Right hindlimb (tissue), 1 donor: ENCODE data around the gene NTN5.

Experiments used
- DNase-seq: peaks from one replicate; pipeline ENCODE4 v3.0.0-alpha.2; 2018

The NTN5 gene

DNA sequence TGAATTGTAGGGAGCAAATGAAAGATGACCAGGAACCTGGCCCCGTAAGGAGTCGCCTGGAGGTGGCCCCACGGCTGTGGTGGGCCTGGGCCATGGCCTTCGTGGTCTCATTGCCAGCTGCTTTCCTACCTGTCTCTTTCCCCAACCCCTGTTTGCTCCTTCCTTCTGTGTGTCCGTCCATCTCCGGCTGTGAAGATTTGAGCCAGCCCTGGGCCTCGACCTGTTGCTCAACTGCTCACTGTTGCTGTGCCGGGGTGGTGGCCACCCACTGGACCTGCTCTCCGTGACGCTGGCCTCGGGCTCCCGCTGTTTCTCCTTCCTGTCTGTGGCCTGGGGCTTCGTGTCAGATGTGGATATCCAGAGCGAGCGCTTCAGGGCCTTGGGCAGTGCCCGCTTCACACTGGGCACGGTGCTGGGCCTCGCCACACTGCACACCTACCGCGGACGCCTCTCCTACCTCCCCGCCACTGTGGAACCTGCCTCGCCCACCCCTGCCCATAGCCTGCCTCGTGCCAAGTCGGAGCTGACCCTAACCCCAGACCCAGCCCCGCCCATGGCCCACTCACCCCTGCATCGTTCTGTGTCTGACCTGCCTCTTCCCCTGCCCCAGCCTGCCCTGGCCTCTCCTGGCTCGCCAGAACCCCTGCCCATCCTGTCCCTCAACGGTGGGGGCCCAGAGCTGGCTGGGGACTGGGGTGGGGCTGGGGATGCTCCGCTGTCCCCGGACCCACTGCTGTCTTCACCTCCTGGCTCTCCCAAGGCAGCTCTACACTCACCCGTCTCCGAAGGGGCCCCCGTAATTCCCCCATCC is 44.1 kb downstream of the NTN5 start:
- DNase-seq: peak; percentile 37

DNA sequence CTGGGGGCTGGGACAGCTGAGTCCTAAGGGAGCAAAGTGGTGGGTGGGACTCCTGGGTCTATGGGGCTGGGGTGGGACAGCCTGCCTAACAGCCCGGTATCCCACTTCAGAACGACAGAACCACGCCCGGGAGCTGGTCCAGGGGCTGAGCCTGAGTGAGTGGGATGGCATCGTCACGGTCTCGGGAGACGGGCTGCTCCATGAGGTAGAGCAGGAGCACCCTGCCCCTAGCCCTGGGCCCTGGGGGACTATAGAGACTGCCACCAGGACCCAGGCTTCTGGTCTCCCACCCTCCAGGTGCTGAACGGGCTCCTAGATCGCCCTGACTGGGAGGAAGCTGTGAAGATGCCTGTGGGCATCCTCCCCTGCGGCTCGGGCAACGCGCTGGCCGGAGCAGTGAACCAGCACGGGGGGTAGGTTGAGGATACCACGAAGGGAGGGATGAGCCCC is 44.9 kb downstream of the NTN5 start:
- DNase-seq: peak; percentile 22

DNA sequence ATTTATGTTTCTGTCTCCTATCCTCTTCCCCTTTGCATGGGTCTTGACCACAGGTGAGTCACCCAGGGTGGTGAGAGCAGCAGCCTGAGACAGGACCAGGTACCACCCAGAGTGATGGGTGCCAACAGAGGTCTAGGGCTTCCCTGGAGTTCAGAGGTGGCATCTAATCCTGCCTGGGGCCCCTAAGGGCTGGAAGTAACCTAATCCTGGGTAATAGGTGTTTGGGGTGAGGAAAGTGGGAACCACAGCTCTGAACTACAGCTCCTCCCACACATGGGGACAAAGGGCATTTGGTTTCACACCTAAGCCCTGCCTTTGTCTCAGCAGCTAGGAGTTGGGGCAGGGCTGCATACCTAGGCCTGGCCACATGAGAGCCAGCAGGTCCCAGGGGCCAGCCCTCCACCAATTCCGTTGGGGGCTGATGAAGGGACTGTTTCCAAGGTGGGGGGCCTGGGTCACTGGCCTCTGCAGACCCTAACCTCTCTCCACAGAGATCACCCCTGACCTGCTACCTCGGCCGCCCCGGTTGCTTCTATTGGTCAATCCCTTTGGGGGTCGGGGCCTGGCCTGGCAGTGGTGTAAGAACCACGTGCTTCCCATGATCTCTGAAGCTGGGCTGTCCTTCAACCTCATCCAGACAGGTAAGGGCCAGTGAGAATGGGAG is 45.5 kb downstream of the NTN5 start:
- DNase-seq: peak; percentile 35

DNA sequence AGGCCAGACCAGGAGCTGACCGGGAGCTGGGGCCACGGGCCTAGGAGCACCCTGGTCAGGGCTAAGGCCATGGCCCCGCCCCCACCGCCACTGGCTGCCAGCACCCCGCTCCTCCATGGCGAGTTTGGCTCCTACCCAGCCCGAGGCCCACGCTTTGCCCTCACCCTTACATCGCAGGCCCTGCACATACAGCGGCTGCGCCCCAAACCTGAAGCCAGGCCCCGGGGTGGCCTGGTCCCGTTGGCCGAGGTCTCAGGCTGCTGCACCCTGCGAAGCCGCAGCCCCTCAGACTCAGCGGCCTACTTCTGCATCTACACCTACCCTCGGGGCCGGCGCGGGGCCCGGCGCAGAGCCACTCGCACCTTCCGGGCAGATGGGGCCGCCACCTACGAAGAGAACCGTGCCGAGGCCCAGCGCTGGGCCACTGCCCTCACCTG is 46.9 kb downstream of the NTN5 start:
- DNase-seq: peak; percentile 36

DNA sequence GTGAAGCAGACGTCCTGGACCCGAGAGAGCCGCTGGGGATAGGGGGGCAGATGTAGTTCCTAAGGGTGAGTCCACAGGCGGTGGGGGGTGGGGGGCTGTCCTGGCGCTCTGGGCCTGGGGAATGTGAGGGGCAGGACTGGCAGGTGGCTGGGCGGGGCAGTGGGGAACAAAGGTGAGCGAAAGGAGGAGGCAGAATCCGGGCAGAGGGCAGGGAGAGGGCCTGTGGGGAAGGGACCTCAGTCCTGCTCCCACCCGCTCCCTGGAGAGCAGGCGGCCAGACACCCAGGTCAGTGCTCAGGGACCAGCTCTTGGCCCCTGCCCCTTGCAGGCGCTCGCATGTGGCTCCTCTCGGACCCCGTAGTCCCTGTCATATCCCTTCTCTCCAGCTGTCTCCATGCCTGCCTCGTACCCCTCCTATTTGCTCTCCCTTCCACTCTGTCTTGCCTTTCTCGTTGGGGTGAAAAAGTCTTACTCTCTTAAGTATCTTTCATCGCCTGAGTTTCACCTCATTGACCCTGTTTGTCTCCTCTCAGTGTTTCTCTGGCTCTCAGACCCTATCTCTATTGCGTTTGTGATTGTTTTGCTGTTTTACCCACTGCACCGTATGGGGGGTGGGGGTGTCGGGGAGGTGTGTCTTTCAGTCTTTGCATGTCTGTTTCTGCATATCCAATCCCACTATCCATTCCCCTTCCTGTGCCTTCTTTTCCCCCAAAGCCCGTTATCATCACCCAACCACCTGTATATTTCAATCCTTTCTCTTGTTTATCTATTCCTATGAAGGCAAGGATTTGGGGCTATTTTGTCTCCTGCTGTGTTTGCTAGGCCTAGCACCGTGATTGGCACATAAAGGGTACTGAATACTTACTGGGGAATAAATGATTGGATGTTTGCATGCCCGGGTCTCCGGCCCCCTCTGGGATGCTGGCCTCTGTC is 47.8 kb downstream of the NTN5 start:
- DNase-seq: peak; percentile 27

DNA sequence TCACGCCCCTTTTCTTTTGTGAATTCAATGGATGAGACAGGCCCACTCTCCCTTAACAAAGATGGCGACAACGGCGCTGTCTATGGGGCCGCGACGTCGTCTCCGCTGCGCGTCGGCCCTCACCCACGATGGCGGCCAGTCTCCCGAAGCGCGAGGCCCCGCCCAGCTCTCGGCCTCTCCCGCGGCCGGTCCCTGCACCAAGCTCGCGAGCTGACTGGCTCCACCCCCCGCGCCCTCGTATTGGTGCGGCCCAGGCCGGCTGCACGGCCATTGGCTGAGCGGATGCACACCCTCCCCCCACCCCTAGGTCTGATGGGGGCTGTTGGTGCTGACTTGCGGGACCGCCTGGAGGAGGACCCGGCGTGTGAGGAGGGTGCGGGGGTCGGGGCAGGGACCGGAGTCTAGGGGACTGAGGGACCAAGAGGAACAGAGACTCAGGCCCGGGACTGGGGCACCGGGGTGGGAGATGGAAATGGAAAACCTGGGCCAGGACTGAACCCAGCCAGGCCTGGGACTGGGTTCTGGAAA is 48.7 kb downstream of the NTN5 start:
- DNase-seq: peak; percentile 99

DNA sequence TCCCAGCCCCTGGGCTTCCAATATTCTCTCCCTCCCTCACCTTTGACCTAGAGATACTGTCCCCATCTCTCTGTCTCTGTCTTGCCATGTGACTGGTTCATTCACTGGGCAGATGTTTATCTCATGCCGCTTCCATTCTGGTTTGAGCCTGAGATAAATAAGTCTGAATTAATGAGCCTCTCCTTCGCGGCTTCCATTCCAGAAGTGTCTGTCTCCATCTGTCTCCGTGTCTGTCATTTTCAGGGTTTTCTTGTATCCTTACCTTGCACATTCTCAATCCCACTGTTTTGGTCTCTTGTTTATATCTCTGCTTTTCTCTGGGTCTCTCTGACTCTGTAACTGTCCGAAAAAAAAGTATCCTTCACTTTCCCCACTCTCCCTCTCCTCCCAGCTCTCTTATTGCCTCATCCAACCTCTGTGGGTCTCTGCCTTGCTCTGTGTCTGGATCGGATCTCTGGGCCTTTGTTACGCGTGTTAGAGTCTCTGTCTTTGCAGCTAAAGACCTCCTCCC is 49.2 kb downstream of the NTN5 start:
- DNase-seq: no peak

DNA sequence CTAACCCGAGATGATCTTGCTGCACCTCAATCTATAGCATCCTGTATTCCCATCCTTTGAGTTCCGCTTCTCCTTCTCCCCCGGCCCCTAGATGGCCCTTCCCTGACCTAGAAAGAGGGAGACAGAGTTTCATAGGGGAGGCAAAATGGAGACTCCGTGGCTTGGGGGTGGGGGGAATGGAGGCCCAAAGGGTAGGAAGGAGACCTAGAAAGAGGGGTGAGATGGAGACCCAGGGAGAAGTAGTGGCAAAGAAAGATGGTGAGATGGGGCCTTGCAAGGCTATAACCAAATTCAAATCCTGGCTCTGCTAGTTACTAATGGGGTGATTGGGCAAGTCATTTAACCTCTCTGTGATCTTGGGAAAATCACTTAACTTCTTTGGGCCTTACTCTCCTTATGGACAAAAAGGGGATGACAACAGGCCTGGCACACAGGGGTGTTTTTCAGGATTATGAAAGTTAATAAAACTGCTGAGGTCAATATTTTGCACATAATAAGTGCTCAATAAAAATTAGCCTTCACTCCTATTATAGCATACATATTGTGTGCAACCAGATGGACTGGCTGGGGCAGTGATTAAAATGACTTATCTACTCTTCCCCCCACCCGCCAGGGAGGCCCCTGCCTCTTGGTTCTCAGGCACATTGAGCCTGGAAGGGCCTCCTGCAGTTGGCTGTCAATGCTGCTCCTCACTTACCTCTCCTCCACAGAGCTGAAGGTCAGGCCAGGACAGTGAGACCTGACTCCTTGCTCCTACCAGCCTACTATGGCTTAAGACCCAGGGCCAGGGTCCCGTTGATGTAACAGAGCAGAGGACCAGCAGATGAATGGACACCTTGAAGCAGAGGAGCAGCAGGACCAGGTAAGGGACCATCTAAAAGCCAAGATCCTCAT is 52.9 kb downstream of the NTN5 start:
- peak; percentile 22 for DNase-seq

DNA sequence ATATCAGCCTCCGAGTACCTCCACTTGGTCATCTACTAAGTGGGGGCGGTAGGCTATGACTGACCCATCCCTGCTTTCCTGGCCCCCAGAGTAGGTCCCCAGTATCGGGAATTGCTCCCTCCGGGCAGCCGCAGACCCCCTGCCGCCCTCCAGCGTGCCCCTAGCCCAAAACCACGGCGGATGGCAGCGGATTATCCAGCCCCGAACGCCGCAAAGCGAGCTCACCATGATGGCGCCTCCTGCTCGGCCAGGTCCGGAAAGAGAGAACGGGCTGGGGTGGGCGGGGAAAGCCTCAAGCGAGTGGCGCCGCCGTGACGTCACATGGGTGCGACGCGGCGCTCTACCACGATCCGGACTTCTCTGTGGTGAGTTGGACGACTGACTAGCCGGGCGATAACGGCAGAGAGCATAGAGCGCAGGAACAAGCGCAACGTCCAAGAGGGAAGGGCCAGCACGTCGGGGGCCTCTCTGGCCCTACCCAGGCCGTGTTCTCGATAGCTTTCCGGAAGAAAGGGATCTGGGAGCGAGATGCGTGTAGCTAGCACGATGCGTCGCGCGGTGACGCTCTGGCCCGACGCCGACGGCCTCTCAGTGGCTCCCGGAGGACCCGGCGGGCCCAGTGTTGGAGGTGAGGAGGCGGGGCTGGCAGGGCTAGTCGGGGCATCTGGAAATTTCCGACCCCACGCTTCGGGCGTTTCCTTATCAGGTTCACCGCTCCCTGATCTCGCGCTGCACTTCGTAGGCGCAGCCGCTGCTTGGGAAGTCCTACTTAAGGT is 53.7 kb downstream of the NTN5 start, which contains the start of the genes RPL18 and SPHK2:
RPL18 (minus strand) TSS at position 263 of the 776 bp plus-strand sequence; CDS start at position 228, 35 bp downstream.
SPHK2 (plus strand) TSS at position 591 of the 776 bp plus-strand sequence. CDS start 1,009 bp downstream, outside the sequence.
- peak; percentile 99 for DNase-seq

DNA sequence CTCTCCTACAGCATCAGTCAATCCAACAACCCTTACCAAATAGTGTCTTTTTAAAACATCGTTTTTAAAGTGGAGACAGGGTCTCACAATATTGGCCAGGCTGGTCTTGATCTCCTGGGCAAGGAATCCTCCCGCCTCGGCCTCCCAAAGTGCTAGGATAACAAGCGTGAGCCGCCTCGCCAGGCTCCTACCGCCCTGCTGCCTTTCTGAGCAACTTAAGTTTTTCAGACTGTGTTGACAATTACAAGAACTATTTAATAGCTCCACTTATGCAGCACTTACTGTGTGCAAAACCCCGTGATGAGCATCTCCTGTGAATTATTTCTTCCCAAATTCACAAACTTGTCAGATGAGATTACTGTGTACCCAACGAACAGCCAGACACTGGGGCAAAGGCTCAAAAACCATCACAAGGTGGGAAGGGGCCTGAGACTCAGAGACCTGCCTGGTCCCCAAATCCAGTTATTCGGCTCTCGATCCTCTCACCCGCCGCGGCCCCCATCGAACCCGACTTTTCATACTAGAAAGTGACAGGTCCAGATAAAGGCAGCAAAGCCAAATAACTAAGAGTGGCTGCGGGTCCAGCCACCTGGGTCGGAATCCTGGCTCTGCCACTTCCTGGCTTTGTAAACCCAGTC is 54.4 kb downstream of the NTN5 start:
- no peak for DNase-seq

DNA sequence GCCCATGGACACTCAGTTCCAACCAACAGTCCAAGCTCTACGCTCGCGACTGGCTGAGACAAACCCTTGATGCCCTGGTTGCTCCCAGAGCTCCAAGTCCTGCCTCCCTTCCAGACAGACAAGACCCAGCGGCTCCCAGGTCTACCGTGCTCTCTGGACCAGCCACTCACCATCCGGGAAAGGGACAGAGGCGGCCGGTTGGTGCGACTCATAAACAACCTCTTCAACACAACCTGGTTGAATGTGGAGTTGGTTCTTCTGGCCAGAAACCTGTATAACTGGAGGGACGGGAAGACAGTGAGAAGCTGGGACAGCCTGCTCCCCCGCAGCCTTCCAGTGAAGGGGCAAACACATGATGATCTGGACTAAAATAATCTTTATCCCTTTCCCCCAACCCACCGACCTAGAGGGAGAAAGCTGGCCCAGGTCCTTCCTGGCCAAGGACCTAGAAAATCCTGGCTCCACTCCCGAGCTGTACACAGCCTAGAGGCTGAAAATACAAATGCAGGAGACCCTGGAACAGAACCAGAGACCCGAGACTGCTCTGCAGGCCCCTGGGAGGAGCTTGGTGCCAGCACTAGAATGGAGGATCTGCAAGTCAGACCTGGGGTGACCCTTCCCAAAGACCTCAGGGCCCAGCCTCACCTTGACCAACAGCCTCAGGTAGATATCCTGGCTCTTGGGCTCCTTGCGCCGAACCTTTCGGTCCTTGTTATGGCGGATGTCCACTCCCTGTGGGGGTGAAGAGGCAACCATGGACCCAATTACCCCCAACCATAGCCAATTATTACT is 55.5 kb downstream of the NTN5 start:
- DNase-seq: no peak

DNA sequence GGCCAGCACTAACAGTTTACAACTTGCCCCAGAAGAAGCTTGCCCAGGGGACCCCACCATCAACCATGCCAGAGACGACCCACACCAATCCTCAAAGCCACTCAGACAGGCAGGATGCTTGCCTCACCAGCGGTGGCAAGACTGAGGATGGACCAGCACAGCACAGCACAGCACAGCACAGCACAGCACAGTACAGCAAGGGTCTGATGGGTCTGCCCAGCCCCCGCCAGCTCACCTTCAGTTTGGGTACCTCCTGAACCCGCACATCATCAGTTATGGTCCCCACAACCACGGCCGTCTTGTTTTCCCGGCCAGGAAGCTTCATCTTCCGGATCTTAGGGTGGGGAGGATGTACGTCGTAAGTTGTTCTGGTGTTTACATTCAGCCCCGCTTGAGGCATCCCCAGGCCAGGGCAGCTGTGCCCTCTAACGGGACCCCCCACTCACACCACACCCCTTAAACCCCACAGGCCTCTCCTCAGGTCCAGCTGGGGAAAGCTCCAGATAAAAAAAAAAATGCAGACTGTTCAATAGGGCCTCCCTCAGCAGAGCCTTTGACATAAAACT is 56.2 kb downstream of the NTN5 start:
- DNase-seq: no peak

DNA sequence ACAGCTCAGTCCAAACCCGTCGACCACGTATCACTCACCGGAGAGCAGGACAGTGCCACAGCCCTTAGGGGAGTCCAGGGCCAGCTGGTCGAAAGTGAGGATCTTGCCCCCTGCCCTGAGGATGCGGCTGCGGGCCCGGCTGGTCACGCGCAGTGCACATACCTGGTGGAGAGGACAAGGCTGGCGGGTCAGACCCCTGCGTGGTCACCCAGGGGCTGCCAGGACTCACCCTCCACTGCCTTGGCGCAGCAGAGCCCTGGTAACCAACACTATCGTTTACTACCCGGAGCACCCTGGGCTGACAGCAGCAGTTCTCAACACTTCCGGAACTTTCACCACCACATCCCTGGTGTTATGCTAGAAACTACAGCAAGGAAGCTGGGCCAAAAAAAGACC is 56.8 kb downstream of the NTN5 start:
- DNase-seq: no peak

DNA sequence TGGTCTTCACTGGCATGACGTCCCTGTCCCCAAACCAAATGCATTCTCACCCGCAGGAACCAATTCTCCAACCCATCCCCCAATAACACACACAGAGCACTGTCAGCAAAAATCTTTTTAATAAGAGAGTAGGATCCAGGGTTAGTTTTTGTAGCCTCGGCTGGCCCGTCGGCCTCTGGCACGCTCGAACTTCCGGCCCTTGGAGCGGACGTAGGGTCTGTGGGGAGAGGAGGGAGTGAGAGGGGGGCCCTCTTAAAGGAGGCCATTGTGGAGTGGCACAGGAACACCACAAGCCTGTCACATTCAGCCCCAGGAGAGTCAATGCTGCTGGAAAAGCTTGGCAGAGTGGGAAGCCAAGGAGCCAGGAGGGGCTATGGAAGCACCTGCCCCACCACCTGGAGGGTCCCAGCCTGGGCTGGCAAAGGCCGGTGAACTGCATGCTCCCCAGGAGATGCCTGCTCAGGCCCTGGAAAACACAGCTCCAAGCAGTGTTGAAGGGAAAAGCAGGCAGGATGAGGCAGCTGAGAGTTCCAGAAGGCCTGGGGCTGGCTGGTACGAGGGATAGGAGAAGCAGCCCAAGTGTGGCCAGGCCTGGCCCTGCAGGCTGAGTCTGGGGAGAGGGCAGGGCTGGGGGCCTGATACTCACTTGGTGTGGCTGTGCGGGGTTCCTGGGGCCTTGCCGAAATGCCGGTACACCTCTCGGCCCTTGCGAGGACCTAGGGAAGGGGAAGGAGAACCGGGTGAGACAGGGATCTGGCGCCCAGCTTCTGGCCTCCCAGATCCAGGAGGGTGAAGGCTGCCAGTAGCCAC is 57.4 kb downstream of the NTN5 start:
- no peak for DNase-seq

DNA sequence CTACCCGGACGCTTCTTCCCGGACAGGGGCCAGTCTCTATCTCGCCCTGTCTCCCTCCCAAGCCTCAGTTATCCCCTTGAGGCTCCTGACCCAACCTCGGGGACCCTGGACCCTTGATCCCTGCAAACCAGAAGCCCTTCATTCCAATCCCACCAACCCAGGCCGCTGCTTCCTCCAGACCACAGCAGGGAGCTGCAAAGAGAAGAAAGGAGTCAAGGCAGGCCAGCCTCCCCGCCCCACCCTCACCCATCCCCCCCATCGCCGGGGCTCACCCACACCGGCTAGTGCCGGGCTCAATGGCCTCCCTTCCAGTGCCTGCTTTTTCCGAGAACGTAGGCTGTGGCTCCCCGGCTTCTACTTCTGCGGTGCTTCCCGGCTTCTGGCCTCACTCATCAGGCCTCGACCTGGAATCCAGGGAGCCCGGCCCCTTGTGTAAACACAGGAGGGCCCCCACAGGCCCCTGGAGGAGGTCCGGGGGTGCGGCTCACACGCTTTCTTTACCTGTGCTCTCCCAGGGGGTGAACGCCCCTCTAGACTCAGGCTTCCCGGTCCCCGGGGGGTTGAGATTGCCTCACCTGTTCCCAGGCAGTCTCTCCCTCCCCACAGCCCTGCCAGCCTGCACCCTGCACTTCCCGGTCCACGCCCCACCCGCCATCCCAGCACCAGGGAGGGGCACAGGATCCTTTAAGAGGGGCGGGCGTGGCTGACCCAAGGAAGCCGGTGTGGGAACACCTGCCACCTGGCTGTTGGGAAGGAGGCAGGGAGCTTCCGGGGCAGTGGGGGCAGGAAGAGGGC is 58.2 kb downstream of the NTN5 start, which contains the start of gene FAM83E:
FAM83E (minus strand) TSS at position 641 of the 795 bp plus-strand sequence. CDS start 1,704 bp downstream, outside the sequence.
- no peak for DNase-seq

DNA sequence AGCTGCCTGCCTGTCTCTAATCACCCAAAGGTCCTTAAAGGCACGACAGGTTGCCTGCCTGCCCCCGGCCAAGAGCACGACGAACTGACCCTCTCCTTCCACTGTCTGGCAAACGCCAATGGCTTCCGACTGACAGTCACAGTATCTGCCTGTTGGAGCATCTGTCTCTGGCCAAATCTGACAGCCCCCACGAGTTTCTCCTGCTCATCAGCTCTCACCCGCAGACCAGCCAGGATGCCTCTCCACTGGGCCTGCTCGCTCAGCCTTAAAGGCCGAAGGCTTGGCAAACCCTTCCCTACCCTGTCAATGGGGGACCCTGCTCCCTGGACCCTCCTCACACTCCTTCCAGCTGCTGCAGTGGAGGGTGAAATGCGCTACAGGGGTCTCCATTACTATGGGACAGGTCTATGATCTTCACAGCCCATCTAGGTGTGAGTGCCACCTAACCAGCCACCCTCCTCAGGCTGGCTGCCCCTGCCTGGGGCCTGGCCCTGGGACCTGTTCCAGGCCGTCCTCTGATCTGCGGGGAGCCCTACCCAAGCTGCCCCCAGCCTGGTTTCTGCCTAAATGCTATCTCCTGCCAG is 58.9 kb downstream of the NTN5 start:
- DNase-seq: no peak
